HepG2 (cell line): ENCODE measurements around the gene YAP1. TPM values are rescaled to one million over a fixed set of nuclear protein-coding genes. Genes with fewer than 3 reads are reported as not detected.

Experiments
- ATF1 ChIP-seq: IDR thresholded peaks from 2 replicates; pipeline ENCODE4 v1.6.1; 2016; ENCODE audit warnings: mild to moderate bottlenecking, control low read depth
- ATRX ChIP-seq: sonication (generic); formaldehyde crosslinking; IDR thresholded peaks from 2 replicates; pipeline ENCODE4 v1.4.0; 2020; ENCODE audit warnings: missing genetic modification reagents, borderline replicate concordance
- ELF4 ChIP-seq: sonication (generic); formaldehyde crosslinking; IDR thresholded peaks from 2 replicates; pipeline ENCODE4 v1.5.0; 2020; ENCODE audit warnings: missing genetic modification reagents, mild to moderate bottlenecking, moderate library complexity, borderline replicate concordance
- FLYWCH1 ChIP-seq: sonication (generic); formaldehyde crosslinking; IDR thresholded peaks from 2 replicates; pipeline ENCODE4 v1.8.1; 2023; ENCODE audit warnings: mild to moderate bottlenecking, missing genetic modification reagents
- FOXA3 ChIP-seq: IDR thresholded peaks from 2 replicates; pipeline ENCODE4 v1.6.1; 2016; ENCODE audit warnings: missing genetic modification reagents, missing compliant biosample characterization
- GFI1 ChIP-seq: sonication (generic); formaldehyde crosslinking; IDR thresholded peaks from 2 replicates; pipeline ENCODE4 v1.5.0; 2020; ENCODE audit warnings: missing genetic modification reagents, mild to moderate bottlenecking, borderline replicate concordance
- MAFG ChIP-seq: sonication (generic); formaldehyde crosslinking; IDR thresholded peaks from 2 replicates; pipeline ENCODE4 v1.5.1; 2020; ENCODE audit warnings: mild to moderate bottlenecking, missing genetic modification reagents
- MTF1 ChIP-seq: sonication (generic); formaldehyde crosslinking; IDR thresholded peaks from 2 replicates; pipeline ENCODE4 v1.5.0; 2020; ENCODE audit warnings: missing genetic modification reagents
- NONO ChIP-seq, 2 experiments: fragments of 450-650 bp in 1 of 2; sonication (generic) in 1 of 2; formaldehyde crosslinking in 1 of 2; IDR thresholded peaks in 1 of 2; conservative IDR thresholded peaks in 1 of 2; 2 replicates each; pipeline versions ENCODE4 v1.6.1 to v1.8.0; 2017 to 2022; ENCODE audit warnings: mild to moderate bottlenecking in 1 of 2, missing genetic modification reagents in 1 of 2, moderate library complexity in 1 of 2
- NR2F1 ChIP-seq, 2 experiments: fragments of 450-650 bp in 1 of 2; formaldehyde crosslinking in 1 of 2; IDR thresholded peaks; 2 replicates each; pipeline versions ENCODE4 v1.5.0 to v1.6.1; 2016 to 2020; ENCODE audit warnings: mild to moderate bottlenecking in 1 of 2, missing compliant biosample characterization in 1 of 2, missing genetic modification reagents in 1 of 2, moderate library complexity in 1 of 2
- NR2F6 ChIP-seq, 2 experiments: IDR thresholded peaks; 2 replicates each; pipeline ENCODE4 v1.6.1; 2016; ENCODE audit warnings: antibody characterized with exemption in 1 of 2, mild to moderate bottlenecking in 1 of 2
- ZFYVE20 ChIP-seq: sonication (generic); formaldehyde crosslinking; IDR thresholded peaks from 2 replicates; pipeline ENCODE4 v1.8.0; 2023; ENCODE audit warnings: low read depth, mild to moderate bottlenecking, moderate library complexity, missing genetic modification reagents, borderline replicate concordance
- ZNF781 ChIP-seq: sonication (generic); formaldehyde crosslinking; IDR thresholded peaks from 2 replicates; pipeline ENCODE4 v1.5.1; 2020; ENCODE audit warnings: borderline replicate concordance, mild to moderate bottlenecking, missing genetic modification reagents; ENCODE audit errors: not compliant biosample characterization
- ZSCAN31 ChIP-seq: sonication (generic); formaldehyde crosslinking; IDR thresholded peaks from 2 replicates; pipeline ENCODE4 v1.5.0; 2020; ENCODE audit warnings: low read depth, mild to moderate bottlenecking, missing genetic modification reagents
- polyA plus RNA-seq, 8 experiments: library from polyadenylated mRNA; depleted of rRNA in 3 of 8; stranded (reverse) in 7 of 8; unstranded in 1 of 8; fragments of >200 nt; fragmentation: Illumina TruSeq in 4 of 8; extraction: Trizol in 4 of 8; gene quantifications; 2 replicates each; pipeline versions ENCODE4 v1.2.1 to v1.2.3, GENCODE V29; 2011 to 2016; ENCODE audit warnings: low read depth in 4 of 8, missing spikeins in 1 of 8, mixed read lengths in 1 of 8; ENCODE audit not compliant: insufficient read depth in 1 of 8
- total RNA-seq, 5 experiments: library from RNA; depleted of rRNA; stranded (reverse); fragments of >200 nt; fragmentation: Illumina TruSeq; extraction: Trizol; gene quantifications; 2 replicates each; pipeline ENCODE4 v1.2.3, GENCODE V29; 2016; ENCODE audit warnings: low read depth in 1 of 5
- TF ChIP-seq, protein P1 (sequence below): sonication (generic); formaldehyde crosslinking; conservative IDR thresholded peaks from 2 replicates; pipeline ENCODE4 v1.8.0; 2022; ENCODE audit warnings: missing genetic modification reagents
- TF ChIP-seq, protein P2 (sequence below): sonication (generic); formaldehyde crosslinking; IDR thresholded peaks from 2 replicates; pipeline ENCODE4 v1.8.1; 2023; ENCODE audit warnings: mild to moderate bottlenecking, missing genetic modification reagents
- TF ChIP-seq, protein P3 (sequence below): sonication (generic); formaldehyde crosslinking; IDR thresholded peaks from 2 replicates; pipeline ENCODE4 v1.4.0; 2020; ENCODE audit warnings: missing genetic modification reagents, borderline replicate concordance
- TF ChIP-seq, protein P4 (sequence below): sonication (generic); formaldehyde crosslinking; IDR thresholded peaks from 2 replicates; pipeline ENCODE4 v1.5.0; 2020; ENCODE audit warnings: mild to moderate bottlenecking, missing genetic modification reagents

YAP1 gene
- total and polyA plus RNA-seq, 2 of the 13 experiments (the other 11 are each of a cell fraction or from before 2014, with no cell fraction given) = 59.5 to 91.0 TPM

DNA sequence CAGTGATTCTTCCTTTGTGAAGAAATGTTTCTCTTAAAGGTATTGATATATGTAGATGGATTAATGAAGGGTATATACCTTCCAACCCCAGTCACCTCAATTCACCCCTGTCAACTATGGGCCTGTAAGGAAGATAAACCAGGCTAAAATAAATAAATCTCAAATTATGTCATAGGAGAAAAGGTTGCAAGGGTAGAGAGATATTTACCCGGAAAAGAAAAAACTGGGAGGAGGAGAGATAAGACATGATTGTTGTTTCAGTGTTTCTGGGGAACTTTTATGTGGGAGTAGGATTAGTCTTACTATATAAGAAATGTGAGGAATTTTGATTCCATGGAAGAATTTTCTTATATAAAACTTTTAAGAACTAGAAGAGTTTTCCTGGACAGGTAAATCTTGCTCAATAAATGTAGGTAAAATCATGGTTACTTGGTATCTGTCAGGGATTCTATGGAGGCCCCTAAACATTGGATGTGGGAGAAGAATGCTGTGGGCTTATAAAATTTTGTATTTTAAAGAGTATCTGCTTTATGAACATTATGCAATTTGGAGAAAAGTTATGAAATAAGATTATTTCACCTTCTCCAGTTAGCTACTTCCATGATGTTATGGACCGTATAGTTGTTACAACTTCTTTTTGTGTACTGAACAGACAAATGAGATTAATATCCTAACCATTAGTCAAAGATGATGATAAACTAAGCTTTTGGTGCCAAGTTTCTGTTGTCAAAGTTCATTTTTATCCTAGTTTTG, 6.4 kb downstream of the YAP1 start (continued):
- TF ChIP-seq GFI1 (CRISPR knock-in tag) (peak; percentile 32; the same call in 1 of the 2 replicates), MAFG (CRISPR knock-in tag) (no peak), MTF1 (no peak), NONO (IDR thresholded peaks at IDR 0.05) (no peak), NONO (CRISPR knock-in tag; conservative IDR thresholded peaks at IDR 0.05) (no peak), ZSCAN31 (CRISPR knock-in tag) (no peak), NR2F6 (IDR thresholded peaks at IDR 0.05) (peak; percentile 23; the same call in 1 of the 2 replicates), NR2F6 (CRISPR knock-in tag; IDR thresholded peaks at IDR 0.05) (no peak), ZFYVE20 (CRISPR knock-in tag) (no peak), ATRX (CRISPR knock-in tag) (no peak), ELF4 (CRISPR knock-in tag) (no peak), ATF1 (CRISPR knock-in tag) (no peak), FLYWCH1 (CRISPR knock-in tag) (no peak), FOXA3 (CRISPR knock-in tag) (0 out of 2 replicates have a peak, but pooled peaks have one; percentile 20), ZNF781 (CRISPR knock-in tag) (no peak), NR2F1 (CRISPR knock-in tag; IDR thresholded peaks at IDR 0.05) (no peak)
- TF ChIP-seq, protein P1, sequence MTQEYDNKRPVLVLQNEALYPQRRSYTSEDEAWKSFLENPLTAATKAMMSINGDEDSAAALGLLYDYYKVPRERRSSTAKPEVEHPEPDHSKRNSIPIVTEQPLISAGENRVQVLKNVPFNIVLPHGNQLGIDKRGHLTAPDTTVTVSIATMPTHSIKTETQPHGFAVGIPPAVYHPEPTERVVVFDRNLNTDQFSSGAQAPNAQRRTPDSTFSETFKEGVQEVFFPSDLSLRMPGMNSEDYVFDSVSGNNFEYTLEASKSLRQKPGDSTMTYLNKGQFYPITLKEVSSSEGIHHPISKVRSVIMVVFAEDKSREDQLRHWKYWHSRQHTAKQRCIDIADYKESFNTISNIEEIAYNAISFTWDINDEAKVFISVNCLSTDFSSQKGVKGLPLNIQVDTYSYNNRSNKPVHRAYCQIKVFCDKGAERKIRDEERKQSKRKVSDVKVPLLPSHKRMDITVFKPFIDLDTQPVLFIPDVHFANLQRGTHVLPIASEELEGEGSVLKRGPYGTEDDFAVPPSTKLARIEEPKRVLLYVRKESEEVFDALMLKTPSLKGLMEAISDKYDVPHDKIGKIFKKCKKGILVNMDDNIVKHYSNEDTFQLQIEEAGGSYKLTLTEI = no peak
- TF ChIP-seq, protein P2, sequence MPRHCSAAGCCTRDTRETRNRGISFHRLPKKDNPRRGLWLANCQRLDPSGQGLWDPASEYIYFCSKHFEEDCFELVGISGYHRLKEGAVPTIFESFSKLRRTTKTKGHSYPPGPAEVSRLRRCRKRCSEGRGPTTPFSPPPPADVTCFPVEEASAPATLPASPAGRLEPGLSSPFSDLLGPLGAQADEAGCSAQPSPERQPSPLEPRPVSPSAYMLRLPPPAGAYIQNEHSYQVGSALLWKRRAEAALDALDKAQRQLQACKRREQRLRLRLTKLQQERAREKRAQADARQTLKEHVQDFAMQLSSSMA (CRISPR knock-in tag) = no peak
- TF ChIP-seq, protein P3, sequence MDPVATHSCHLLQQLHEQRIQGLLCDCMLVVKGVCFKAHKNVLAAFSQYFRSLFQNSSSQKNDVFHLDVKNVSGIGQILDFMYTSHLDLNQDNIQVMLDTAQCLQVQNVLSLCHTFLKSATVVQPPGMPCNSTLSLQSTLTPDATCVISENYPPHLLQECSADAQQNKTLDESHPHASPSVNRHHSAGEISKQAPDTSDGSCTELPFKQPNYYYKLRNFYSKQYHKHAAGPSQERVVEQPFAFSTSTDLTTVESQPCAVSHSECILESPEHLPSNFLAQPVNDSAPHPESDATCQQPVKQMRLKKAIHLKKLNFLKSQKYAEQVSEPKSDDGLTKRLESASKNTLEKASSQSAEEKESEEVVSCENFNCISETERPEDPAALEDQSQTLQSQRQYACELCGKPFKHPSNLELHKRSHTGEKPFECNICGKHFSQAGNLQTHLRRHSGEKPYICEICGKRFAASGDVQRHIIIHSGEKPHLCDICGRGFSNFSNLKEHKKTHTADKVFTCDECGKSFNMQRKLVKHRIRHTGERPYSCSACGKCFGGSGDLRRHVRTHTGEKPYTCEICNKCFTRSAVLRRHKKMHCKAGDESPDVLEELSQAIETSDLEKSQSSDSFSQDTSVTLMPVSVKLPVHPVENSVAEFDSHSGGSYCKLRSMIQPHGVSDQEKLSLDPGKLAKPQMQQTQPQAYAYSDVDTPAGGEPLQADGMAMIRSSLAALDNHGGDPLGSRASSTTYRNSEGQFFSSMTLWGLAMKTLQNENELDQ (CRISPR knock-in tag) = no peak
- TF ChIP-seq, protein P4, sequence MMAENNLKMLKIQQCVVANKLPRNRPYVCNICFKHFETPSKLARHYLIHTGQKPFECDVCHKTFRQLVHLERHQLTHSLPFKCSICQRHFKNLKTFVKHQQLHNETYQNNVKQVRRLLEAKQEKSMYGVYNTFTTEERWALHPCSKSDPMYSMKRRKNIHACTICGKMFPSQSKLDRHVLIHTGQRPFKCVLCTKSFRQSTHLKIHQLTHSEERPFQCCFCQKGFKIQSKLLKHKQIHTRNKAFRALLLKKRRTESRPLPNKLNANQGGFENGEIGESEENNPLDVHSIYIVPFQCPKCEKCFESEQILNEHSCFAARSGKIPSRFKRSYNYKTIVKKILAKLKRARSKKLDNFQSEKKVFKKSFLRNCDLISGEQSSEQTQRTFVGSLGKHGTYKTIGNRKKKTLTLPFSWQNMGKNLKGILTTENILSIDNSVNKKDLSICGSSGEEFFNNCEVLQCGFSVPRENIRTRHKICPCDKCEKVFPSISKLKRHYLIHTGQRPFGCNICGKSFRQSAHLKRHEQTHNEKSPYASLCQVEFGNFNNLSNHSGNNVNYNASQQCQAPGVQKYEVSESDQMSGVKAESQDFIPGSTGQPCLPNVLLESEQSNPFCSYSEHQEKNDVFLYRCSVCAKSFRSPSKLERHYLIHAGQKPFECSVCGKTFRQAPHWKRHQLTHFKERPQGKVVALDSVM (CRISPR knock-in tag) = no peak
